BLaER1 treated with 17β-estradiol and CSF1 and Interleukin-3, amounts not matched to agents 10 nM and 100 nM (cell line): Measurements from ENCODE around the gene CCDC107.

ENCODE experiments used
- H3K27ac ChIP-seq, 11 experiments: shearing (Covaris generic); formaldehyde crosslinking; 2 replicates each; pipeline ENCODE4 v1.8.1; 2022
- H3K27me3 ChIP-seq, 11 experiments: shearing (Covaris generic); formaldehyde crosslinking; 2 replicates each; pipeline ENCODE4 v1.8.1; 2022
- H3K36me3 ChIP-seq, 11 experiments: shearing (Covaris generic); formaldehyde crosslinking; 2 replicates each; pipeline ENCODE4 v1.8.1; 2022
- H3K4me1 ChIP-seq, 10 experiments: shearing (Covaris generic); formaldehyde crosslinking; 2 replicates each; pipeline ENCODE4 v1.8.1; 2022
- H3K4me2 ChIP-seq, 11 experiments: shearing (Covaris generic); formaldehyde crosslinking; 2 replicates each; pipeline ENCODE4 v1.8.1; 2022
- H3K4me3 ChIP-seq, 10 experiments: shearing (Covaris generic); formaldehyde crosslinking; 2 replicates each; pipeline ENCODE4 v1.8.1; 2022
- H3K9ac ChIP-seq, 11 experiments: shearing (Covaris generic); formaldehyde crosslinking; 2 replicates each; pipeline ENCODE4 v1.8.1; 2022
- H3K9me3 ChIP-seq, 11 experiments: shearing (Covaris generic); formaldehyde crosslinking; replicated peaks in 1 of 11; 2 replicates each; pipeline ENCODE4 v1.8.1; 2022
- H4K20me1 ChIP-seq, 11 experiments: shearing (Covaris generic); formaldehyde crosslinking; 2 replicates each; pipeline ENCODE4 v1.8.1; 2022
- Cebpa-rat ChIP-seq, 11 experiments: shearing (Covaris generic); IDR thresholded peaks; 2 replicates each; pipeline ENCODE4 v1.8.1; 2022

The CCDC107 gene

DNA sequence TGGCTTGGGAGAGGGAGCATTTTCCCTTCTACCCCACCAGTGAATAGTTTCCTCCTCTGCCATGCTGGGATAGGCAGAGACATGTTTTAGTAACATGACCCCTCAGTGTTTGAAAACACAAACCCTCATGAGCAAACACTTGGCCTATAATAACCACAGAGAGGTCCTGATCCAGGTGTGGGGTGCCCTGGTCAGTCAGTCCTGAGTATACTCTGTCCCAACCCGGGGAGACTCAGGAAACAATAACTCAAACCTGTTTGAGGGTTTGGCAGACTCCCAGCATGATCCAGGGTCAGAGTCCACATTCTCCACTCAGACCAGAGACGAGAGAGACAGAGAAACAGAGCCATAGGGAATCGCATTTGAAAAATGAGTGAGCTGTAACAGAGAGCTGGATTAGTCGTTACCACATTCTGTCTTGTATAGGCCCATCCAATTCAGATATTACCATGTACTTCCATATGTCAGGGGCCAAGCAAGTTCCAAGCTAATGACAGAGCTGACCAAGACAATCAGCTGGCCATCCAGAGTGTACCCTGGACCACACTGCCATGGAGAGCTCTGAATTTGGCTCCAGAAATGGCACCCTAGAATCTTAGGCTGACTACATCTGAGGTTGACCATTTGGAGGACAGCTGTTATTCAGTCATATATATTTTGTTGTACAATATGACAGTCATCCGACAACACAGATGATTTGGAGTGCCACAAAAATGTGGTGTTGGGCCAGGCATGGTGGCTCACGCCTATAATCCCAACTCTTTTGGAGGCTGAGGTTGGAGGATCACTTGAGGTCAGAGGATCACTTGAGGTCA is 11.4 kb downstream of the CCDC107 start:
- H3K36me3 ChIP-seq, result no peaks in the 10 kb centered on the region
- H3K27ac ChIP-seq, result no peak overlapping the region
- H3K4me2 ChIP-seq, result no peak overlapping the region
- TF ChIP-seq Cebpa-rat (IDR thresholded peaks at IDR 0.05), result no peak
- no peak overlapping the region for H3K4me3 ChIP-seq
- H3K27me3 ChIP-seq, result peaks cover 4 to 14% (median 11%) of the 10 kb centered on the region in 11 experiments; a peak in 18 of 22 replicates
- H3K4me1 ChIP-seq, result peaks cover 12 to 31% (median 26%) of the 10 kb centered on the region in 10 experiments
- peaks cover 0 to 4% (median 0%) of the 10 kb centered on the region in 11 experiments; a peak in 3 of 22 replicates for H3K9me3 ChIP-seq
- no peak overlapping the region for H3K9ac ChIP-seq
- H4K20me1 ChIP-seq, result no peaks in the 10 kb centered on the region

- H3K9me3 ChIP-seq, result peaks cover 0 to 1% (median 0%) of the 10 kb centered on the region in 11 experiments; a peak in 1 of 22 replicates
- H3K4me1 ChIP-seq, result peaks cover 0 to 9% (median 7%) of the 10 kb centered on the region in 10 experiments; a peak in 10 of 20 replicates
- H3K27me3 ChIP-seq, result peaks cover 25 to 38% (median 35%) of the 10 kb centered on the region in 11 experiments
- H3K9ac ChIP-seq, result no peak within 1 kb of the TSS
- no peak within 1 kb of the TSS for H3K4me3 ChIP-seq
- no peaks in the 10 kb centered on the region for H3K36me3 ChIP-seq
- no peak within 1 kb of the TSS for H3K4me2 ChIP-seq
- TF ChIP-seq Cebpa-rat (IDR thresholded peaks at IDR 0.05), result no peak
- no peaks in the 10 kb centered on the region for H4K20me1 ChIP-seq
- no peak within 1 kb of the TSS for H3K27ac ChIP-seq
These were observed 15.3 kb downstream of the CCDC107 start, which contains the start of gene CA9 for GRCh38 chr9:35673132-35674024. Gene CA9, plus strand, starts transcription at chr9:35673928. Its CDS starts 32 bp downstream, at chr9:35673960.

- no peak overlapping the region for H3K4me2 ChIP-seq
- H3K9me3 ChIP-seq, result no peaks in the 10 kb centered on the region
- peaks cover 25 to 38% (median 35%) of the 10 kb centered on the region in 11 experiments for H3K27me3 ChIP-seq
- H4K20me1 ChIP-seq, result no peaks in the 10 kb centered on the region
- no peak overlapping the region for H3K27ac ChIP-seq
- H3K4me1 ChIP-seq, result peaks cover 0 to 9% (median 7%) of the 10 kb centered on the region in 10 experiments; a peak in 10 of 20 replicates
- no peaks in the 10 kb centered on the region for H3K36me3 ChIP-seq
- no peak overlapping the region for H3K9ac ChIP-seq
- H3K4me3 ChIP-seq, result no peak overlapping the region
- no peak for TF ChIP-seq Cebpa-rat (IDR thresholded peaks at IDR 0.05)
These were observed 15.9 kb downstream of the CCDC107 start for GRCh38 chr9:35674025-35674361.

DNA sequence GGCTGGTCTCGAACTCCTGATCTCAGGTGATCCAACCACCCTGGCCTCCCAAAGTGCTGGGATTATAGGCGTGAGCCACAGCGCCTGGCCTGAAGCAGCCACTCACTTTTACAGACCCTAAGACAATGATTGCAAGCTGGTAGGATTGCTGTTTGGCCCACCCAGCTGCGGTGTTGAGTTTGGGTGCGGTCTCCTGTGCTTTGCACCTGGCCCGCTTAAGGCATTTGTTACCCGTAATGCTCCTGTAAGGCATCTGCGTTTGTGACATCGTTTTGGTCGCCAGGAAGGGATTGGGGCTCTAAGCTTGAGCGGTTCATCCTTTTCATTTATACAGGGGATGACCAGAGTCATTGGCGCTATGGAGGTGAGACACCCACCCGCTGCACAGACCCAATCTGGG is 17.1 kb downstream of the CCDC107 start:
- Histone ChIP-seq H3K4me1 (peaks cover 0 to 12% (median 7%) of the 10 kb centered on the region in 10 experiments; a peak in 12 of 20 replicates), H3K36me3 (no peaks in the 10 kb centered on the region), H3K9me3 (no peaks in the 10 kb centered on the region), H3K27ac (no peak overlapping the region), H3K27me3 (peaks cover 25 to 38% (median 35%) of the 10 kb centered on the region in 11 experiments), H3K4me3 (peak overlapping the region in 4 of 10 experiments; percentile 32 to 63 (median 49); a peak in 5 of 20 replicates), H4K20me1 (peaks cover 0 to 3% (median 0%) of the 10 kb centered on the region in 11 experiments; a peak in 1 of 22 replicates), H3K4me2 (peak overlapping the region; percentile 62 to 76 (median 68); a peak in 17 of 22 replicates), H3K9ac (peak overlapping the region in 1 of 11 experiments; percentile 31; a peak in 1 of 22 replicates)
- no peak for TF ChIP-seq Cebpa-rat (IDR thresholded peaks at IDR 0.05)

- no peak overlapping the region for H3K27ac ChIP-seq
- H3K4me3 ChIP-seq, result peak overlapping the region in 9 of 10 experiments; percentile 32 to 63 (median 43); a peak in 15 of 20 replicates
- peaks cover 25 to 38% (median 35%) of the 10 kb centered on the region in 11 experiments for H3K27me3 ChIP-seq
- no peaks in the 10 kb centered on the region for H3K9me3 ChIP-seq
- peaks cover 0 to 5% (median 0%) of the 10 kb centered on the region in 11 experiments; a peak in 2 of 22 replicates for H4K20me1 ChIP-seq
- no peak for TF ChIP-seq Cebpa-rat (IDR thresholded peaks at IDR 0.05)
- H3K4me1 ChIP-seq, result peaks cover 4 to 18% (median 10%) of the 10 kb centered on the region in 10 experiments; a peak in 14 of 20 replicates
- H3K9ac ChIP-seq, result peak overlapping the region in 5 of 11 experiments; percentile 5 to 50 (median 31); a peak in 2 of 22 replicates
- H3K4me2 ChIP-seq, result peak overlapping the region; percentile 62 to 76 (median 68)
- H3K36me3 ChIP-seq, result no peaks in the 10 kb centered on the region
These were observed 17.8 kb downstream of the CCDC107 start for GRCh38 chr9:35675732-35676392.

GRCh38 chr9:35679091-35679490 is 21.0 kb downstream of the CCDC107 start:
- Histone ChIP-seq H3K9me3 (no peaks in the 10 kb centered on the region), H3K27me3 (peaks cover 24 to 31% (median 28%) of the 10 kb centered on the region in 11 experiments), H3K4me3 (no peak overlapping the region), H3K9ac (no peak overlapping the region), H3K36me3 (peaks cover 6 to 21% (median 14%) of the 10 kb centered on the region in 11 experiments; a peak in 16 of 22 replicates), H3K27ac (no peak overlapping the region), H3K4me1 (peaks cover 4 to 27% (median 13%) of the 10 kb centered on the region in 10 experiments; a peak in 15 of 20 replicates), H3K4me2 (no peak overlapping the region), H4K20me1 (peaks cover 0 to 5% (median 0%) of the 10 kb centered on the region in 11 experiments; a peak in 3 of 22 replicates)
- no peak for TF ChIP-seq Cebpa-rat (IDR thresholded peaks at IDR 0.05)

- Histone ChIP-seq H3K9ac (no peak overlapping the region), H3K36me3 (peaks cover 12 to 29% (median 21%) of the 10 kb centered on the region in 11 experiments; a peak in 19 of 22 replicates), H3K4me3 (no peak overlapping the region), H3K4me2 (no peak overlapping the region; a peak in 2 of 22 replicates), H3K9me3 (no peaks in the 10 kb centered on the region), H3K4me1 (peaks cover 4 to 27% (median 13%) of the 10 kb centered on the region in 10 experiments; a peak in 15 of 20 replicates), H3K27ac (no peak overlapping the region), H4K20me1 (peaks cover 0 to 5% (median 0%) of the 10 kb centered on the region in 11 experiments; a peak in 3 of 22 replicates), H3K27me3 (peaks cover 17 to 23% (median 21%) of the 10 kb centered on the region in 11 experiments)
- no peak for TF ChIP-seq Cebpa-rat (IDR thresholded peaks at IDR 0.05)
These were observed 21.8 kb downstream of the CCDC107 start for GRCh38 chr9:35679766-35680330.
